ENCODE measurements around the gene ID3.
"Not testable (repeated sequence)": the region's sequence is repeated elsewhere in the genome, so short reads cannot be mapped to it uniquely, and the experiment has no call there.

The ID3 gene

DNA sequence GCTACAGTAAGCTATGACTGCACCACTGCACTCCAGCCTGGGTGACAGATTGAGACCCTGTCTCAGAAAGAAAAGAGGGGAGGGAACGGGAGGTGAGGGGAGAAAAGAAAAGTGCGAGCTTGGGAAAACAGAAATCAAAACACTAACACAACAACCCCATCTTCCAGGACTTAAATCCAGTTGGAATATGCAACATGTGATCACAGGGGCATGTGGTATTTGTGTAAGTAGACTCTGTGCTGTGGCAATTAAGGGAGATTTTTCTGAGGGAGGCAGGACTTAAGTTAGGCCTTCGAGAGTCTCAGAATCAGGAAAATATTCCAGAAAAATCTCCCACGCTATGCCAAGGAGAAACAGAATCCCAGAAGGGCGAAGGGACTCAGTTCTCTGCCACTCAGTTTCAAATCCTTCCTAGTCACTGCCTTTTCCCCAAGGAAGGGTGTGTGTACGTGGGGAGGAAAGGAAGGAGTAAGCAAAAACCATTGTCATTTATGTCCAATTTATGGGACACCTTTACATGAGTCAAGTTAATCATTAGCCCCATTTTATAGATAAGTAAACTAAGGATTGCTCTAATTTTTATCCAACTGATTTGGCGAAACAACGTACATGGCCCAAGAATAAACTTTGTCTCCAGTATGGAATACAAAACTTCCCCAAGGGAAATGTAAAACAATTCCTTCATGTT is 12.3 kb downstream of the ID3 start:
- no peak for DNase-seq

DNA sequence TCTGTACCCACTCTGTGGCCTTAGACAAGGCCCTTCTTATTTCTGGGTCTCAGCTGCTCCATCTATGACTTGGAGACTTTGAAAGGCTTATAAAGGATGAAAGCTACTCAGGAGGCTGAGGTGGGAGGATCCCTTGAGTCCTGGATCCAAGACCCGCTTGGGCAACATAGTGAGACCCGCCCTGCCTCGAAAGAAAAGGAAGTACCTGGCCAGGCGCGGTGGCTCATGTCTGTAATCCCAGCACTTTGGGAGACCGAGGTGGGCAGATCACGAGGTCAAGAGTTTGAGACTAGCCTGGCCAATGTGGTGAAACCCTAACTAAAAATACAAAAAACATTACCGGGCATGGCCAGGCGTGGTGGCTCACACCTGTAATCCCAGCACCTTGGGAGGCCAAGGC is 13.4 kb downstream of the ID3 start:
- no peak for DNase-seq

DNA sequence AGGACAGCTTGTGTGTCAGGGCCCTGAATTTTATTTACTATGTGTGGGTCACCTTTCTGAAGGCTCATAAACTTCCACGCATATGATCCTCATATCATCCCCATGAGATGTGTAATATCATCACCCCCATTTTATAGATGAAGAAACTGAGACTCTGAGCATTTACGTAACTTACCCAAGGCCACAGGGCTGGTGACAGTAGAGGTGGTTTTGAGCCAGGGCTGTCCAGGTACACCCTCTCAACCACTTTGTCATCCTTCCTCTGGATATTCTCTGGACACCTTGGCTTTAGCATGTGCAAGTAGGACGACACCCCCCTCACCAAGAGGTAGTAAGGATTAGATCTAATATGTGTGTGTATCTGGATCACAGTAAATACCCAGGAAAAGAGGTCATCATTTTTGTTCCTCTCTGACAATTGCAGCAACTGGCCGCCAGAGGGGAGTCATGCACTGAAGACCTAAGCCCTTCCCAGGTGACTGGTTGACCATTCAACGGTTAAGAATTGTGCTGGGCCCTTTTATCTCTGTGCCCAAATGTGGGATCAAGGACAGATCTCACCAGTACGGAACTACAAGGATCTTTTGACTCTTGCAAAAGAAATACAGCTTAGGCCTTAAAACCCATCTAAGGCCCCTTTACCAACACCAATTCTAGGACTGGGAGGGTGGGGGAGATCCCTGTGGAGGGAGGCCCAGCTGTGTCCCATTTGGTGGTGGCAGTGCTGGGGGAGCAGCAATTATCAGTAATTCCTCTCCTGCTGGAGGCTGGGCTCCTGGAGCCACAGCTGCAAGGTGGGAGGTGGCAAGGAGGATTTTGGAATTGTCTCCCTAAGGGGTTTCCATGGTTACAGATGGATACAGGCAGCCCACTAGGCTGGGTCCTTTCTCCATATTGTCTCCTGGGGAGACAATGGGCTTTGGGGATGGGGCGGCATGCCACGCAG is 14.6 kb downstream of the ID3 start:
- peak; percentile 79 to 82 for DNase-seq

- no peak for DNase-seq
Observed at GRCh38 chr1:23543707-23544443, 15.4 kb downstream of the ID3 start.

DNA sequence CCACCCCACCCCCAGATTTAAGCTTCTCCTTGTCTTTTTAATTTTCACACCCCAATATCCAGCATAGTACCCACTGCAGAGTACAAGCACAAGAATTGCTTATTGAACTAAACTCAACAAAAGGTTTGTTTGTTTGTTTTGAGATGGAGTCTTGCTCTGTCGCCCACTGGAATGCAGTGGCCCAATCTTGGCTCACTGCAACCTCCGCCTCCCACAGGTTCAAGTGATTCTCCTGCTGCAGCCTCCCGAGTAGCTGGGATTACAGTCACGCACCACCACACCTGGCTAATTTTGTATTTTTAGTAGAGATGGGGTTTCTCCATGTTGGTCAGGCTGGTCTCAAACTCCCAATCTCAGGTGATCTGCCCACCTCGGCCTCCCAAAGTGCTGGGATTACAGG is 16.4 kb downstream of the ID3 start:
- not testable (repeated sequence) for DNase-seq

GRCh38 chr1:23539698-23540266 is 19.5 kb downstream of the ID3 start:
- peak; percentile 91 to 95 for DNase-seq

- DNase-seq: peak; percentile 62 to 67
Observed at GRCh38 chr1:23537296-23537973, 21.9 kb downstream of the ID3 start.

DNA sequence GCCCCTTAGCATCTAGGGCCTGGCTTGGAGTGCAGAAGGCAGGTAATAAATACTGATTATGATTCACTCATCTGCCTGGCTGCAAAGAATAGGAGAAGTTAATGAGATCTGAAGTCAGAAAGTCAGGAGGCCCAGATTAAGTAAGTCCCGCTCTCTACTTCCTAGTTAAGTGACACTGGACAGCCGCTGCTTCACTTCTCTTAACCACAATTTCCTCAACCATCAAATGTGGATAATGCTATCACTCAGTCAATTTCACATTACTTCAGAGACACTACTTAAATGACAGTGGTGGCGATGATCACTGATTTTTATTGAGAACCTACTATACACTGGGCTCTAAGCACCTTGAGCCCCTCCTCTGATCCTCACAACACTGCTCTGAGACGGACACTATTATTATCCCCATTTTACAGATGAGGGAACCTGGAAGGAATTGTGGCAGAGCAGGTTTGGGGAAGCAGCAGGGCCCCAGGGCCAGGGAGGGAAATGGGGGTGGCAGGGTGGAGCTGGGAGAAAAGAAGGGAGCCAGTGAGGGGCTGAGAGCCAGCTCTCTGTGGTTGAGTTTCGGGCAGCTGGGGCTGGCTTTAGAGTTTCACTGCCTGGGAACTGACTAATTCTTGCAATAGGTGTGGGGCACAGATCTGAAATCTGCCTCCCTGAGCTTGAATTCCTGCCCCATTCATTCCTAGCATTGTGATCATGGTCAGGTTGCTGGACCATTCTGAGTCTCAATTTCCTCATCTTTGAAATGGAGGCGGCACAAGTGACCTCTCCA is 25.9 kb downstream of the ID3 start:
- peak; percentile 92 to 94 for DNase-seq

GRCh38 chr1:23531562-23532094 is 27.7 kb downstream of the ID3 start:
- no peak for DNase-seq

DNA sequence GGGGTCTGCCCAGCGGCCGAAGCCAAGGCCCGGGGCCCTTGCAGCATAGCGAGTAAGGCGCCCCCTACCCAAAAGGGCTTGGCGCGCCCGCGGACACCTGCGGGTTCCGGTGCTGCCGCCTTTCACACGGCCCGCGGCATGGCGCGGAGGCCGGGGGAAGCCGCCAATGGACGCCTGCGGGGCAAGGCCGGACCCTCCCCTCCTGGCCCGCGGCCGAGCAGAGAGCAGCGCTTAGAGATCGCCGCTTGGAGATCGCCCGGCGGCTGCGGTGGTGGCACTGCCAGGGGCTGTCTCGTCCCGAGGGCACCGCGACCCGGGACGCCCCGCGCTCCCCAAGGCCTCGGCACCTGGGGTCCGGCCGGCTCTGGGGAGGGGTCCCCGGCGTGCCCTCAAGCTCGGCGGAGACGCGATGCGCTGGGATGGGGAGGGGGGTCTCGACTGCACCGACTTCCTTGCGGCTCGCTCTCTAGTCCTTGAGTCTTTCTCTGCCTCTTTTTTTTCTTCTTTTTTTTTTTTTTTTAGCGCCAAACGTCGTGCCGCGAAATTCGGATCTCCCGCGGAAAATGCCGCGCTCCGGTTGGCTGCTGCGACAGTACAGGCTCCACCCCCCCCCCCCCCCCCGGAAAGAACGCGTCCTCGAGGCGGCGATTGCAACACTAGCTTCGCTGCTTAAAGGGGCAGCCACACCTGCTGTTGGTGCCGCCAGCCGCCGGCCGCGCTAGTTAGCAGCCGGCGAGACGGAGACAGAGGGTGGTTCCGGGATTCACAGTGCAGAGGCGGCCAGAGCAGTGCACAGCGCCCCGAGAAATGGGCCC is 28.3 kb downstream of the ID3 start, which contains the start of gene E2F2:
Gene E2F2, minus strand, starts transcription at position 487 of the 815 bp plus-strand sequence. Its CDS starts 440 bp downstream, at position 47.
- DNase-seq: peak; percentile 88 to 91

DNA sequence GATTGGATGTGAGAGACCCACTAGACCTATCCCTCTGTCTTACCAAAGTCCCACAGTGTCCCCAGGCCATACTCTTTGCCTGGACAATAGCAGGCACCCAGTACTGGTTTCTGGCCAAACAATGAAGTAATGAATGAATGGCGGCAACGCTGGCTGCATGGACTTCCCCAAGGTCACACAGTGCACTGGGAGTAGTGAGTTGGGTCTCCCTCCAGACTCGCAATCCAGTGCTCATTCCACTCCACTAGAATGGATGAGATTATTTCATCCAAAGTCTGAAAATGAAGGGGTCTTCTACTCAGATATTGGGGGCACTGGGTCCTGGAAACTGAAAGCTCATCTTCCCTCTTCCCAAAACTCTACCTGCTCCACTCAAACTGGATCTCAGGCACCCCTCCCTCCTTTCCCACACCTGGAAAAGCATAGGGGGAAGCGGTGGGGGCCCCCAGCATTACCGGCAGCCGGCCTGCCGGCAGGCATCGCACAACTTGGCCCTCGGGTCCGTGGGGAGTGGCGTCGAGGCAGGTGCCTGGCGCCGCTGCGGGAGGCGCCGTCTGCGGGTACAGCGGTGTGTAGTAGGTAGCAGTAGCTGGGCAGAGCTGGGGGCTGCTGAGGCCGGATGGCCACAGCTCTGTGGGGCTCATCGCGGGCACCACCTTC is 29.1 kb downstream of the ID3 start:
- peak in 1 of 2 donors; percentile 32 for DNase-seq

GRCh38 chr1:23529146-23530086 is 29.9 kb downstream of the ID3 start:
- no peak for DNase-seq

DNA sequence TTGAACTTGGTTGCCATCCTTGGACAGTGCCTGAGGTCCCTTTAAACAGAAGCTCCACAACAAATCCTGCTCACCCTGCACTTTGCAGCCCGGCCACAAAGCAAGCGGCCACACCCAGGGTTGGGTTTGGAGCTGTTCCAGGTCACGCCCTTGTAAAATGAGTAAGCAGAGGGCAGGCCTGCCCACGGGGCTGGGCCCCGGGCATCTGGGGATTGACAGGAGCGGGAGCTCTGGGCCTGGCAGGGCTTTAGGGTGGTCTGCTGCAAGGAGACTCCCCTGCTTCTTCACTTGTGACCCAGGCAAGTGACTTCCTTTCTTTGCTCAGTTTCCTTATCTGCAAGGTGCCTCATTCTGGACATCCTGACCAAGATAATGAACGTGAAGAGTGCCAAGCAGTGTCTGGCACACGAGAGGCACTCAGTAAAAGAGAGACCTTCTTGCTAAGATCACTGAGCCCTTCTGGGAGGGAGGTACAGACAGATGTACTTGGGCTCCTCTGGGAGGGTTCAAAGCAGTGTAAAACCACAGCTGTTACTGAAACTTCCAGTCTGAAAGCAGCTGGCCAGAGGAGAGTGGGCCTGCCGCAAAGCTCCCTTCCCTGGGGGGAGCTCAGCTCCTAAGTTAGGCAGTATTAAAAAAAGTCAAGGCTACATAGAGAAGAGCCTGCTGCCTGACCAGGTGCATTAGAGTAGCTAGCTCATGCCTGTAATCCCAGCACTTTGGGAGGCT is 30.9 kb downstream of the ID3 start:
- peak; percentile 95 to 97 for DNase-seq

- no peak for DNase-seq
Observed at GRCh38 chr1:23527900-23528249, 31.4 kb downstream of the ID3 start.

GRCh38 chr1:23527366-23527765 is 31.9 kb downstream of the ID3 start:
- DNase-seq: peak; percentile 52 to 70

GRCh38 chr1:23526329-23527041 is 32.8 kb downstream of the ID3 start:
- DNase-seq: no peak
